GM12872 (cell line): ENCODE measurements around the gene PAAF1.

ENCODE experiments used
- TF ChIP-seq, protein P1 (sequence below): IDR thresholded peaks from 3 replicates; pipeline ENCODE4 v1.5.1; 2011; ENCODE audit warnings: low read depth, mild to moderate bottlenecking, low read length, moderate library complexity; ENCODE audit not compliant: insufficient read depth

Gene PAAF1

DNA sequence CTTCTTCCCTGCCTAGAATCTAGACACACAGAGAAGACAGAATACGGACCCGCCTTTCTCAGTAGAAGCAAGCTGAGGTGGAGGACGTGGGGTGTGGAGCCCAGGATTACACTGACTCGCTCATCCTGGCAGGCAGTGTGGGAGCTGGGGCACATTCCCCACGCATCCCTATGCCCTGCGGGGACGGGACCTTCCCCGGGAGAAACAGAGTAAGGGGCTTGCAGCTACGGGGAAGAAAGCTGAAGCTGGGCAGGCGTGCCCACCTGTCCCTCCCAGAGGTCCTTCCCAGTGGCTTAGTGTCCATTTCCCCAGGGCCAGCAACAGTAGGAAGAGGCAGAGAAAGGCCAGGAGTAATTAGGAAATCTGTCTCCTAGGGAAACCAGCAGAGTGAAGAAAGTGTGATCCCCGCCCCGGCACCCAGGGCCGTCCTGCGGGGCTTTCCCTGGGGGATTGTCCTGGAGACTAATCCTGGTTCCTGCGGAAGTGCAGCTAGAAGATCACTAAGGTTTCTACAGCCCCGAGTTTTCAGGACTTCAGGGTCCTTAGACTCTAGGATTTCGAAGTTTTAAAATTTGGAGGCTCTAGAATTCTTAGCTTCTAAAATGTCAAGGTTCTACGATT, 81.8 kb downstream of the PAAF1 start:
- TF ChIP-seq, protein P1, sequence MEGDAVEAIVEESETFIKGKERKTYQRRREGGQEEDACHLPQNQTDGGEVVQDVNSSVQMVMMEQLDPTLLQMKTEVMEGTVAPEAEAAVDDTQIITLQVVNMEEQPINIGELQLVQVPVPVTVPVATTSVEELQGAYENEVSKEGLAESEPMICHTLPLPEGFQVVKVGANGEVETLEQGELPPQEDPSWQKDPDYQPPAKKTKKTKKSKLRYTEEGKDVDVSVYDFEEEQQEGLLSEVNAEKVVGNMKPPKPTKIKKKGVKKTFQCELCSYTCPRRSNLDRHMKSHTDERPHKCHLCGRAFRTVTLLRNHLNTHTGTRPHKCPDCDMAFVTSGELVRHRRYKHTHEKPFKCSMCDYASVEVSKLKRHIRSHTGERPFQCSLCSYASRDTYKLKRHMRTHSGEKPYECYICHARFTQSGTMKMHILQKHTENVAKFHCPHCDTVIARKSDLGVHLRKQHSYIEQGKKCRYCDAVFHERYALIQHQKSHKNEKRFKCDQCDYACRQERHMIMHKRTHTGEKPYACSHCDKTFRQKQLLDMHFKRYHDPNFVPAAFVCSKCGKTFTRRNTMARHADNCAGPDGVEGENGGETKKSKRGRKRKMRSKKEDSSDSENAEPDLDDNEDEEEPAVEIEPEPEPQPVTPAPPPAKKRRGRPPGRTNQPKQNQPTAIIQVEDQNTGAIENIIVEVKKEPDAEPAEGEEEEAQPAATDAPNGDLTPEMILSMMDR: no peak

GRCh38 chr11:73961321-73961720, 84.5 kb downstream of the PAAF1 start:
- TF ChIP-seq, protein P1: no peak

DNA sequence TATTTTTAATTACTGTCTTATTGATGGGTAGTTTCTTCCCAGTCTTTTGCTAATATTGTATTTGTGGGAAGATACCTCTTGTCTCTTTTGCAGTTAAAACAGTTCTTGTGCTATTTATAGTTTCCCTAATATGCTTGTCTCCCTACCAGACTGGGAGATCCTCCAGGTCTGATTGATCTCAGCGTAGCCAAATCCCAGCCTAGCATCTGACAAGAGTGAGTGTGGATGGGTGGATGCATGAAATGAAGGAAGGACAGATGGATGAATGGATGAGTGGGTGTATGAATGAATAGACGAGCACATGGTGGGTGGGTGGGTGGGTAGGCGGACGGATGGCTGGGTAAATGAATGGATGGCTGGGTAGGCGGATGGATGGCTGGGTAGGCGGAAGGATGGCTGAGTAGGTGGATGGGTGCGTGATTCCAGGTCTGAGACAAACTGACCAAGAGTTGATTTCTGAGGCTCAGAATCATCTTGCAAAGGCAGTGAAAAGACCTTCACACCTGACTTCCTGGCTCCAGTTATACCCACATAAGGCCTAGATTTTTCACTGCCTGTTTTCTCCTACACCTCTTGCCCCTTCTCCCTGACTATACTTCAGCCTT, 85.4 kb downstream of the PAAF1 start:
- TF ChIP-seq, protein P1: no peak

DNA sequence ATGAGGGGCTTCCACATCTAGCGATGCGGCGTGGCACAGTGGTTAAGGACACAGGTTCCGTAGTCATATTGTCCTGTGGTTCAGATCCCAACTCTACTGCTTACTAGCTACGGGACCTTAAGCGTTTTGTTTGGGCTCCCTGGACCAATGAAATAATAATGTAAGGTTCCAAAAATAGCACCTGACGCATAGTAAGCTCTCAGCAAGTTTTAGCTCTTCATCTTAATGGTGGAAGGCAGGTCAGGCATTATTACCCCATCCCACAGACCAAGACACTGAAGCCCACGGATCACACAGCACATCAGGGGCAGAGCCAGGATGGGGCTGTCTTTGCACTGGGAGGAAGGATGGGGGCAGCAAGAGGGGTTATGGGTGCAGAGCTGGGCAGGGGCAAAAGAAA, 87.1 kb downstream of the PAAF1 start:
- TF ChIP-seq, protein P1: no peak

- TF ChIP-seq, protein P1: no peak
These were observed 88.4 kb downstream of the PAAF1 start for GRCh38 chr11:73965076-73965763.

DNA sequence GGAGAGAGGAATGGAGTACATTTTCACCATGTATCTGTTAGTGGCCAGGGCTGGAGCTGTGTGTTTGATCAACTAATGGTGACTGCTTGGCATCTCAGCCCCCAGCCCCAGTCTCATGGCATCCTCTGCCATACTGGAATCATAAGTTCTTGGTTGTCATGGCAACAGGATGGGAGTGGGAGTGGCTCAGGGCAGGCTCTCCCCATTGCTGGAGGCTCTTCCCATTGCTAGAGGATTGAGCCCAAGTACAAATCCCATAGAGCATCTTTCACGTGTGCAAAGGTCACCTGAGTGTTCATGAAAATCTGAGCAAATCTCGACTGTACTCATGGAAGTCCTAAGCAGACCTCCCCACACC, 88.9 kb downstream of the PAAF1 start:
- TF ChIP-seq, protein P1: no peak

- TF ChIP-seq, protein P1: no peak
These were observed 91.7 kb downstream of the PAAF1 start for GRCh38 chr11:73968356-73968966.
